Stimulated activated CD8-positive, alpha-beta memory T cell treated with anti-CD3 and anti-CD28 coated beads, Interleukin-7, amount 100 ng/mL, for 48 hours (primary cell): ENCODE data around the gene SLC25A23.
"Not testable (repeated sequence)": the region's sequence is repeated elsewhere in the genome, so short reads cannot be mapped to it uniquely, and the experiment has no call there.

Source experiments
- DNase-seq, 2 donors: peaks; one replicate each; pipeline ENCODE4 v3.0.0-alpha.2; 2020; ENCODE audit warnings: low read depth in 1 of 2; ENCODE audit errors: extremely low read depth in 1 of 2

Gene SLC25A23

DNA sequence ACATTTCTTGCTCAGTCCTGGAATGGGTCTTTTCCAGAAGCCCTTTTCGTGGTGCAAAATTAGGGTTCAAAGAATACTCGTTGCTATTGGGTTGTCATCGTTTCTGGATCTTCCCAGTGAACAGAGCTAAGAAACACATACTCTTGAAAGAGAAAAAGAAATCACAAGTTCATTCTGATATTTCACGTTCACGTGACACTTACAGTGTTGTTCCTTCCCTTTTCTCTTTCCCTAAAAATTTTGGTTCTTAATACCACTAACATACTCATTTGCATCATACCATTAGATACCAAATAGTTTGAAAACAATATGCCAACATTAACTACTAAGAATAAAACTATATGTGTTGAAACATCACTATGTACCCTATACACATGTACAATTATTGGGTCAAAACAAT, 53.2 kb downstream of the SLC25A23 start:
- no peak for DNase-seq

DNA sequence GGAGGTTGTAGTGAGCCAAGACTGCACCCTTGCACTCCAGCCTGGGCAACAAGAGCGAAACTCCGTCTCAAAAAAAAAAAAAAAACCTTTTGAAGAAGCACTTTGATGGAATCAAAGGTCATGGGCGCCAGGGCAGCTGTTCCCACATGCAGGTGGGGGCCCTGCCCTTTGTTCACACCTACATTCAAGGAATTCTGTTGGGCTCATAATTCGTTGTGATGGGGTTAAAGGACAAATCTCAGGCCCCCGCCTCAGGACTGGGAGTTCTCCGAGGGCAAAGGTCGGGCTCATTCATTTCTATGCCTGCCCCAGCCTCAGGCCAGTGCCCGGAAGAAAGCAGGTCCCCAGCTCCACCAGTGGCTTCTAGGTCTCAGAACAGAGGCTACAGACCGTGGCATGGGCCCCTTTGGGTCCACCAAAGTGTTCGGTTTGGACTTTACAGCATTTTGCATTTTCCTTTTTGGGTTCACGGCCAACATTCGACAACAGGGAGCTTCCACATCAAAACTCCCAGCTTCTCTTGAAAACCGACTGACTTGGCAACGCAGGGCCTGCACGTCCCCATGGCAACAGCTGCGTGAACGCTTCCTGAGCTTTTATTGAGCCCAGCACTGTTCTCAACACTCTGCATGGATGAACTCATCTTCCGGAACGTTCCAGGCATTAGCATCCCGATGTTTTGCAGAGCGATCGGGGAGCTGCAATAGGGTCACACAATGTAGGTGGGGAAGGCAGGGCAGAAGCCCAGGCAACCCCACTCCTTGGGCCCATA, 56.6 kb downstream of the SLC25A23 start:
- no peak for DNase-seq

DNA sequence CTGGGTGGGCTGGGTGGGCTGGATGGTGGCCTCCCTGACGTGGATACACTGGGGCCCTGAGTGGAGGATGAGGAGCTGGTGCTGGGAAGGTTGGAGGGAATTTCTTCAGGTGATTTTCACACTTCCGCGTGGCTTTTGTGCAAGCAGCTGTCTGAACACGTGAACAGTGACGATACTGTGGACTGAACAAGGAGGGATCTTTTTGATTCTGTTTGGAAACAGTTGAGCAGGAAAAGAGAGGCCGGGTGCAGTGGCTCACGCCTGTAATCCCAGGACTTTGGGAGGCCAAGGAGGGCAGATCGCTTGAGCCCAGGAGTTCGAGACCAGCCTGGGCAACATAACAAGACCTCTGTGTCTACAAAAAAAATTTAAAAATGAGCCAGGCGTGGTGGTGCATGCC, 57.5 kb downstream of the SLC25A23 start:
- no peak for DNase-seq

DNA sequence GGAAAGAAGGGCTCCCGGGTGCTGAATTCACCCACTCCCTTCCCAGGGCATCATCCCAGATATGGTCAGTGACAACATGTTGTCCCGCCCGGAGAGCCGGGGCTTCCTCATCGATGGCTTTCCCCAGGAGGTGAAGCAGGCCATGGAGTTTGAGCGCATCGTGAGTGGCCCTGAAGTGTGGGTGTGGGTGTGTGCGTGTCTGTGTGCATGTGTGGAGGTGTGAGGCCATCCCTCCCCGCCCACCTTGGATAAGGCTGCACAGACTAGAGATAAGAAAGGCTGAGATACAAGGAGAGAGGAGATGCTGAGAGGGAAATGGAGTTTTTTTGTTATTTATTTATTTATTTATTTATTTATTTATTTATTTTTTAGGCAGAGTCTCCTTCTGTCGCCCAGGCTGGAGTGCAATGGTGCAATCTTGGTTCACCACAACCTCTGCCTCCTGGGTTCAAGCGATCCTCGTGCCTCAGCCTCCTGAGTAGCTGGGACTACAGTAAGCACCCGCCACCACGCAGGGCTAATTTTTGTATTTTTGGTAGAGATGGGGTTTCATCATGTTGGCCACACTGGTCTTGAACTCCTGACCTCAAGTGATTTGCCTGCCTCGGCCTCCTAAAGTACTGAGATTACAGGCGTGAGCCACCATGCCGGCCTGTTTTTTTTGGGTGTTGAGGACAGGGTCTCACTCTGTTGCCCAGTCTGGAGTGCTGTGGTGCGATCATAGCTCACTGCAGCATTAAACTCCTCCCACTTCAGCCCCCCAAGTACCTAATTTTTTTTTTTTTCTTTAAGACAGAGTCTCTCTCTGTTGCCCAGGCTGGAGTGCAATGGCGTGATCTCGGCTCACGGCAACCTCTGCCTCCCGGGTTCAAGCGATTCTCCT, 59.3 kb downstream of the SLC25A23 start:
- not testable (repeated sequence) for DNase-seq

DNA sequence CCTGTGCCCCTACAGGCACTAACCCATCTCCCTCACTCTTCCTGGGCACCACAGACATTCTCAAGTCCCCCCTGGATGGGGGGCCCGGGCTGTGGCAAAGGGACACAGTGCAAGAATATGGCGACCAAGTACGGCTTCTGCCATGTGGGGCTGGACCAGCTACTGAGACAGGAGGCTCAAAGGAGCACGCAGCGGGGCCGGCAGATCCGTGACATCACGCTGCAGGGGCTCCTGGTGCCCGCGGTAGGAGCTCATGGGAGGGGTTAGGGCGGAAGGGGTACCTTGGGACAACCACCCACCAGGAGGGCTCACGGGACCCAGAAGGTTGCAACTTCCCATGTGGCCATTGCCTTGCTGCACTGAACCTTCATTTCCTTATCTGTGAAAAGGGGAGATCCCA, 63.3 kb downstream of the SLC25A23 start:
- no peak for DNase-seq

DNA sequence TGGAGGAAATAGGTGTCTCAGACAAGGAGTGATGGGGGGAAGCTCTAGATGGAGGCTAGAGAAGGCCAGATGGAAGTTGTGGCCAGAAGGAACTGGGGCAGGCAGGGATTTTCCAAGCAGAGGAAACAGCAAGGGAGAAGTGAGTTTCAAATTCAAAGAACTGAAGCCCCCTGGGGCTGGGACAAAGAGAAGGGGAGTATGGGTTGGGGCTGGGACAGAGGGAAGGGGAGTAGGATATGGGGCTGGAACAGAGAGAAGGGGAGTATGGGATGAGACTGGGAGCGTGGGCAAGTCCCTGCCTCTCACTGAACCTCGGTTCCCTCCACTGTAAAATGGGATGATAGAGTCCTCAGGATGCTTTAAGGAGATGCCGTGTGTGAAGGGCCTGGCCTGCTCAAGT, 64.8 kb downstream of the SLC25A23 start:
- DNase-seq: no peak

DNA sequence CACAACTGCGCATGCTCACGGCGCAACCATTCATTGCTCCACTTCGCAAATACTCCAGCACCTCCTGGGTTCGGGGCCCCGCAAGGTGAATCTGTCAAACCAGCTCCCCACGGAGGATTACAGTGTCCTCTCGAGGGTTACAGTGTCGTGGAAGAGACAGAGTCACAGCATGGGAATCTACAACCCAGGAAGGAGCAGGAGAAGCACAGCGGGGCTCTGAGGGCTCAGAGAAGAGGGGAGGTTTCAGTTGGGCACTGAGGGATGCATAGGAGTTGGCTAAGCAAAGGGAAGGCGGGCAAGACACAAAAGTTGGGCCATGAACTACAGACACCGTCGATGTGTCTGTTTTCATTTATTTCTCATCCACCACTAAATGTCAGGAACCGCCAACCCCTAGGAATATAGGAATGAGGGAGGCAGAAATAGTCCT, 65.6 kb downstream of the SLC25A23 start:
- DNase-seq: peak in 1 of 2 donors; percentile 72

DNA sequence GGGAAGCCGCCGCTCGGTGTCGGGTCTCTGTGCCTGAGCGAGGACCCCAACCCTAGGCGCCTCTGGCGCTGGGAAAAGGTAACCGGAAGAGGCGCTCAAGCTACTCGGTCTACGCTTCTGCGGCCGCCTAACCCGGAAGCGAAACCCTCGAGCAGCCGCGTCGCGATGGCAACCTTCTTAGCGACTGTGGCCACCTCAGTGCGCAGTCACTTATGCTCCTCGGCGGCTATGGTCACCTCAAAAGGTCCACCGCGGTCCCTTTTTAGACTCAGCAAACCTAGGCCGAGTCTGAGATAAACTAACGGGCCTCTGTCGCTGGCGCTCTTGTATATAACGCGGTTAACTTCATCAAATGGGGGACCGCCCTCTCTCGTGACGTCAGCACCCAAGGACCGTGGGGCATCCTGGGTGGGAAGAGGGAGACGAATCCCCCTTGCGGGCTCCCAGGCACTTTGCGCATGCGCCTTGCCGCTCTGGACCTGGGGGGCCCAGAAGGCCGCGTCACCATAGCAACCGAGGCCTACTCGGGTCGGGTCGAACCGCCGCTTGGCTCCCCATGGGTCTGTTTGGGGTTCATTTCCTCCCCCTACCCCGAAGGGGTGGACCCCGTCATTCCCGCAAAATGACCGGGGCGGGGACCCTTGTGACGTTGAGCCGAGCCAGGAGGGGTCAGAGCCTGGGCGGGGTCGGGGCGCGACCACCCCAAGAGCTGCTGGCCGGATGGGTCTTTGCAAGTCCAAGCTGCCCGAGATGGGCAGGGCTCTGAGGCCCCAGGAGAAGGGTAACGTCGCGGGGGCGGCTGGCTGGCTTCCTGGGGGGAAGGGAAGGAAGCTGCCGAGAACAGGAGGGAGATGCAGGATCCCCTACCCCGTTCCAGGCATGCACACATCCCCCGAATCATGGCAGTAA, 66.3 kb downstream of the SLC25A23 start, which contains the start of gene GTF2F1:
TSS of gene GTF2F1 (minus strand) at position 91 of the 909 bp plus-strand sequence. CDS start 169 bp downstream, outside the sequence.
- DNase-seq: peak; percentile 88 to 94

DNA sequence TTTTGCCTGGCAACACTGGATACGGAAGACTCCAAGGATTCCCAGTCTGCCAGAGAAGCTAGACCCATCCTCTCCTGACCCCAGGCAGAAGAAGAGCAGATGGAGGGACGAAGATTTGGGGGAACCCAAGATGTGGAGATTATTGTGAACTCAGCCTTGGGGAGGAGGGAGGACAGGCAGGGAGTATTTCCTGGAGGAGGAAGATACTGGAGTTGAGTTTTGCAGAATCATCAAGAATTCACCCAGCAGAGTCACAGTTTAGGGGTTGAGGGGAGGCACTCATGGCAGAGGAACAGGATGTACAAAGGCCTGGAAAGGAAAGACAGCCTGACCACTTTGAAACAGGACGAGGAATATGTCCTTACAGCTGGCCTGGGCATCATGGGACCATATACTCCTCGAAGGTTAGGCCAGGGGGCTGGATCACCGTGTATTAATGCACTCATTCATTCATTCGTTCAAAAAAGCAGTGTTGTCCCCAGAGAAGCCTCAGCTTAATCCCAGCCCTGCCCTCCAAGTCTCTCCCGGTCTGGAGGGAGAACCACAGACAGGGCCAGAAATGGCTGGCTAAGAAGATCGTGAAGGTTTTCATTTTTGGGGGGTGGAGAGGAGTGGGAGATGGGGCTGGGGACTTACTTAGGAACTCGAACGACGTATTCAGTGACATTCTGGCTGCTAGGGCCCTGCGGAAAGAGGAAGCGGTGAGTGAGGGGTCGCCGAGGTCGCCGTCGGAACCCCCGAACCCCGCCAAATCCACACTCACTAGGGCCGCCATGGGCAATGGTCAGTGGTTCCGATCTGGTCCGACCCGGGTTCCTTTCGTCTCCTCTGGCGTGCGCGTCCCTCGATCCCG, 67.1 kb downstream of the SLC25A23 start:
- DNase-seq: no peak
